Progenitor cell of endocrine pancreas (in vitro differentiated cells): ENCODE data around the gene ABHD11. TPM values are rescaled to one million over a fixed set of nuclear protein-coding genes. Genes with fewer than 3 reads are reported as not detected.
A peak's percentile ranks its signal among the peaks of the same experiment; 100 is the strongest.

Experiments
- DNase-seq: peaks from one replicate; pipeline ENCODE4 v3.0.0; 2021; ENCODE audit warnings: low spot score; ENCODE audit not compliant: unreplicated experiment
- H3K27ac Mint-ChIP-seq: 2 replicates; pipeline ENCODE4 v1.8.0; 2021; ENCODE audit warnings: mild to moderate bottlenecking, moderate library complexity, mixed read lengths
- H3K27me3 Mint-ChIP-seq: 2 replicates; pipeline ENCODE4 v1.8.0; 2021; ENCODE audit warnings: mixed read lengths
- H3K36me3 Mint-ChIP-seq: 2 replicates; pipeline ENCODE4 v1.8.0; 2022; ENCODE audit warnings: mixed read lengths; ENCODE audit not compliant: insufficient read depth
- H3K4me1 Mint-ChIP-seq: 2 replicates; pipeline ENCODE4 v1.8.0; 2021; ENCODE audit warnings: low read depth, mixed read lengths
- H3K4me3 Mint-ChIP-seq: 2 replicates; pipeline ENCODE4 v1.8.0; 2021; ENCODE audit warnings: low read depth, mild to moderate bottlenecking, moderate library complexity, mixed read lengths
- H3K9me3 Mint-ChIP-seq: 2 replicates; pipeline ENCODE4 v1.8.0; 2021; ENCODE audit warnings: low read depth, mixed read lengths
- total RNA-seq: library from RNA; stranded (reverse); gene quantifications from 2 replicates; pipeline ENCODE4 v1.2.1, GENCODE V29; 2021
- TF ChIP-seq, protein P1 (sequence below): fragments of 200-600 bp; sonication (generic); IDR thresholded peaks from one replicate; pipeline ENCODE4 v1.5.0; 2021; ENCODE audit warnings: antibody characterized with exemption, mild to moderate bottlenecking; ENCODE audit not compliant: unreplicated experiment

ABHD11 gene
- total RNA-seq, 1 donor from 2014 or later = 62.9 TPM

- Mint-ChIP-seq H3K4me3 (peak overlapping the region; percentile 91), H3K4me1 (peaks cover 24% of the 10 kb centered on the region), H3K27ac (peak overlapping the region; percentile 97), H3K36me3 (peaks cover 7% of the 10 kb centered on the region), H3K9me3 (no peaks in the 10 kb centered on the region), H3K27me3 (no peaks in the 10 kb centered on the region)
- no peak for DNase-seq
- TF ChIP-seq, protein P1, sequence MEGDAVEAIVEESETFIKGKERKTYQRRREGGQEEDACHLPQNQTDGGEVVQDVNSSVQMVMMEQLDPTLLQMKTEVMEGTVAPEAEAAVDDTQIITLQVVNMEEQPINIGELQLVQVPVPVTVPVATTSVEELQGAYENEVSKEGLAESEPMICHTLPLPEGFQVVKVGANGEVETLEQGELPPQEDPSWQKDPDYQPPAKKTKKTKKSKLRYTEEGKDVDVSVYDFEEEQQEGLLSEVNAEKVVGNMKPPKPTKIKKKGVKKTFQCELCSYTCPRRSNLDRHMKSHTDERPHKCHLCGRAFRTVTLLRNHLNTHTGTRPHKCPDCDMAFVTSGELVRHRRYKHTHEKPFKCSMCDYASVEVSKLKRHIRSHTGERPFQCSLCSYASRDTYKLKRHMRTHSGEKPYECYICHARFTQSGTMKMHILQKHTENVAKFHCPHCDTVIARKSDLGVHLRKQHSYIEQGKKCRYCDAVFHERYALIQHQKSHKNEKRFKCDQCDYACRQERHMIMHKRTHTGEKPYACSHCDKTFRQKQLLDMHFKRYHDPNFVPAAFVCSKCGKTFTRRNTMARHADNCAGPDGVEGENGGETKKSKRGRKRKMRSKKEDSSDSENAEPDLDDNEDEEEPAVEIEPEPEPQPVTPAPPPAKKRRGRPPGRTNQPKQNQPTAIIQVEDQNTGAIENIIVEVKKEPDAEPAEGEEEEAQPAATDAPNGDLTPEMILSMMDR = no peak
These were observed 947 bp downstream of the ABHD11 start for GRCh38 chr7:73737491-73738219.

GRCh38 chr7:73736885-73737284, 1.7 kb downstream of the ABHD11 start:
- Mint-ChIP-seq H3K4me1 (peaks cover 16% of the 10 kb centered on the region), H3K4me3 (peak overlapping the region; percentile 91), H3K9me3 (no peaks in the 10 kb centered on the region), H3K27ac (no peak overlapping the region), H3K27me3 (no peaks in the 10 kb centered on the region), H3K36me3 (peaks cover 7% of the 10 kb centered on the region)
- TF ChIP-seq, protein P1 = no peak
- no peak for DNase-seq

GRCh38 chr7:73735528-73735905, 3.1 kb downstream of the ABHD11 start:
- DNase-seq = no peak
- no peak overlapping the region for H3K4me3 Mint-ChIP-seq
- TF ChIP-seq, protein P1 = no peak
- peaks cover 7% of the 10 kb centered on the region for H3K36me3 Mint-ChIP-seq
- no peaks in the 10 kb centered on the region for H3K27me3 Mint-ChIP-seq
- H3K9me3 Mint-ChIP-seq = no peaks in the 10 kb centered on the region
- H3K4me1 Mint-ChIP-seq = peaks cover 9% of the 10 kb centered on the region
- H3K27ac Mint-ChIP-seq = no peak overlapping the region

GRCh38 chr7:73734619-73735527, 3.7 kb downstream of the ABHD11 start:
- H3K4me3 Mint-ChIP-seq = no peak overlapping the region
- peak overlapping the region; percentile 91 for H3K27ac Mint-ChIP-seq

DNA sequence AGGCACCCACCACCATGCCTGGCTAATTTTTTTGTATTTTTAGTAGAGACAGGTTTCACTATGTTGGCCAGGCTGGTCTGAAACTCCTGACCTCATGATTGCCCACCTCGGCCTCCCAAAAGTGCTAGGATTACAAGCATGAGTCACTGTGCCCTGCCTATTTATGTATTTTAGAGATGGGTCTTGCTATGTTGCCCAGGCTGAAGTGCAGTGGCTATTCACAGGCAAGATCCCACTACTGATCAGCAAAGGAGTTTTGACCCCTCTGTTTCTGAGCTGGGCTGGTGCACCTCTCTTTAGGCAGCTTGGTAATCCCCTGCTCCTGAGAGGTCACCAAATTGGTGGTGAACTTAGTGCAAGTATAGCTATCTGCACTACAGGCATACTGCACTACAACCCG, 6.2 kb downstream of the ABHD11 start:
- peaks cover 6% of the 10 kb centered on the region for H3K4me1 Mint-ChIP-seq
- no peak overlapping the region for H3K4me3 Mint-ChIP-seq
- peaks cover 7% of the 10 kb centered on the region for H3K36me3 Mint-ChIP-seq
- H3K9me3 Mint-ChIP-seq = no peaks in the 10 kb centered on the region
- TF ChIP-seq, protein P1 = no peak
- no peak overlapping the region for H3K27ac Mint-ChIP-seq
- H3K27me3 Mint-ChIP-seq = peaks cover 2% of the 10 kb centered on the region
- DNase-seq = no peak

More at GRCh38 chr7:73734619-73735527, 3.7 kb downstream of the ABHD11 start:
- Mint-ChIP-seq H3K36me3 (peaks cover 7% of the 10 kb centered on the region), H3K27me3 (no peaks in the 10 kb centered on the region), H3K4me1 (peaks cover 10% of the 10 kb centered on the region), H3K9me3 (no peaks in the 10 kb centered on the region)
- peak; percentile 33 for DNase-seq
- TF ChIP-seq, protein P1 = peak; percentile 67
